Stimulated activated CD4-positive, alpha-beta T cell treated with anti-CD3 and anti-CD28 coated beads, Interleukin-1b, Interleukin-23, amount 100 ng/mL, for 48 hours (primary cell): ENCODE results near the gene LRRC74B.
"Not testable (repeated sequence)": the region's sequence is repeated elsewhere in the genome, so short reads cannot be mapped to it uniquely, and the experiment has no call there.

Experiments used
- DNase-seq: peaks from one replicate; pipeline ENCODE4 v3.0.0-alpha.2; 2020

Gene LRRC74B, protein sequence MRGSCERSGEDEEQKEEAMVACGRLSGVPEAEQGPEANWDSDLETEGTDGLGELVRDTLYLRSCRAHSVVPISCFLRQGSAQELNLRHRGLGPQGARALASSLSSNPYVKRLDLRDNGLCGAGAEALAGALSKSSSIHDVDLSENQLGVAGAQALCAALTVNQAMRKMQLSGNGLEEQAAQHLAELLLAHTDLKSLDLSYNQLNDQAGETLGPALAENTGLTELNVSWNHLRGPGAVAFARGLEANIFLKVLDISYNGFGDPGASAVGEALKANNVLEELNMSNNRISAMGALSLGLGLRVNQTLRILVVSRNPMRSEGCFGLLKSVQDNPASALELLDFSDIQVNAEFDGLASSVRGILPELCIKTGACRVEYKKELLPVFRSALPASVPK

DNA sequence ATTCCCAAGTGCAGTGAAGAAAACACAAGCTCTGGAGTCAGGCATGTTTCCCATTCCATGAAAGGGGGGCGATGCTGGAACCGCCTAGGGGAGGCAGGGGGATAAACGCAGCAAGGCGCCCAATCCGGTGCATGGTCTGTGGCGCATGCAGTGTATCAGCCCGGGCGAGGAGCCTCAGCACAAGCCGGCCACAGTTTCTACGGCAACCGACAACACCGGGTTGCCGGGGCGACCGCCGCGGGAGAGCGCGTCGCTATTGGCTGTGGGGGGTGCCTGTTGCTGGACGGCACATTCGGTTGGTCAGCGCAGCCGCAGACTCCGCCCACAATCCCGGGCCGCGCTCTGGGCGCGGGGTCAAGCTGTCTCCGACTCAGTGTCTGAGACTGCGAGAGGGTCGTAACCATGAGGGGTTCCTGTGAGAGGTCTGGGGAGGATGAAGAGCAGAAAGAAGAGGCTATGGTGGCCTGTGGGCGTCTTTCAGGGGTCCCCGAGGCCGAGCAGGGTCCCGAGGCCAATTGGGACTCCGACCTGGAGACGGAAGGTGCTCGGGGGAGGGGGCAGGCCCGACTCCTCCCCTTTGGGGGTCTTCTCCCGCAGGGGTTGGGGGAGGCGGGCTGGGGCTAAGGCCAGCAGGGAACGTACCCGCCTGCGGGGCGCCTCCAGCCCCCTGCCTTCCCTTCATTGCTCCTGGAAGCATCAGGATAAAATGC lies at the start of gene LRRC74B:
Gene LRRC74B (plus strand): TSS at position 362 of the 710 bp plus-strand sequence. CDS start 41 bp downstream, at position 403.
- peak; percentile 77 for DNase-seq

DNA sequence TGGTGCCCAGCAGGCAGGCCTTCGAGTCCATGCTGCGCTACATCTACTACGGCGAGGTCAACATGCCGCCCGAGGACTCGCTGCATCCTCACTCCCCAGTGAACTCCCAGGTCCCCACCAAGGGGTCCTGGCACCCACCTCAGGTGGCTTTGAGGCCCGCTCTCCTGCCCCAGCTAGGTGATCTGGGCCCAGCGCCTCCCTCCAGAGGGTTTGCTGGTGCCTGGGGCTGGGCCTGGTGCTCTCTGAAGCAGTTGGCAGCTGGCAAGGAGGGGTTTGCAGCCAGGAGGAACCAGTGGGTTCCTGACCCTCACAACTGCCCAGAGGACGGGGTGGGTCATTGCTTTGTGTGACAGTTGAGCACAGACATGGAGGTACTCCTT lies 49.7 kb upstream of the LRRC74B start:
- DNase-seq = no peak

DNA sequence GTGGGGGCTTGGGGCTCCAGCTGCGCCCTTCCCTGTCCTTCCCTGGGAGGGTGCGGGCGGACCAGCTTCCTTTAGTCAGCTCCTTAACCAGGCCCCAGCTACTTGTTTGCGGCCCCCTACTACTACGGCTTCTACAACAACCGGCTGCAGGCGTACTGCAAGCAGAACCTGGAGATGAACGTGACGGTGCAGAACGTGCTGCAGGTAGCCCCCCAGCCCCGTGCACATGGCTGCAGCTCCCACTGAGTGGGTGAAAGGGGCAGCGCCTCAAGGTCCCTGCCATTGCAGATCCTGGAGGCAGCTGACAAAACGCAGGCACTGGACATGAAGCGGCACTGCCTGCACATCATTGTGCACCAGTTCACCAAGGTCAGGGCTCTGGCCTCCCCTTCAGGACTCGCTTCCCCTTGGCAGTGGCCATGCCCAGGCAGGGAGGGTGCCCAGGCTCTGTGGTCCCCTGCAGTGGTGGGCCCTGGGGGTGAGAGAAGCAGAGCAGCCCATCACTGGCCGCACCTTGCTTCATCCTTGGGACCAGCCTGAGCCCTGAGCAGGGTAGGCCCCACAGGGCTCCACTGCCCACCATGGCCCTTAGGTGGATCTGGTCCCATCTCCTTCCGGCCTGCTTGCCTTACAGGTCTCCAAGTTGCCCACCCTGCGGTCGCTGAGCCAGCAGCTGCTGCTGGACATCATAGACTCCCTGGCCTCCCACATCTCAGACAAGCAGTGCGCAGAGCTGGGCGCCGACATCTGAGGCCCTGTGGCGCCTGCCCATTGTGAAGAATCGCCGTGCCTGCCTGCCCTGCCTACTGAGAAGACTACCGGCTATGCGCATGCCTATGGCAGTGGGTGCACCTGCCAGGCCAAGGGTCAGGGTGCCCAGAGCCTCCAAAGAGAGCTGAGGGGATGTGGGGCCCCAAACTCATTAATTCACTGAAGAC lies 48.9 kb upstream of the LRRC74B start:
- DNase-seq = no peak

DNA sequence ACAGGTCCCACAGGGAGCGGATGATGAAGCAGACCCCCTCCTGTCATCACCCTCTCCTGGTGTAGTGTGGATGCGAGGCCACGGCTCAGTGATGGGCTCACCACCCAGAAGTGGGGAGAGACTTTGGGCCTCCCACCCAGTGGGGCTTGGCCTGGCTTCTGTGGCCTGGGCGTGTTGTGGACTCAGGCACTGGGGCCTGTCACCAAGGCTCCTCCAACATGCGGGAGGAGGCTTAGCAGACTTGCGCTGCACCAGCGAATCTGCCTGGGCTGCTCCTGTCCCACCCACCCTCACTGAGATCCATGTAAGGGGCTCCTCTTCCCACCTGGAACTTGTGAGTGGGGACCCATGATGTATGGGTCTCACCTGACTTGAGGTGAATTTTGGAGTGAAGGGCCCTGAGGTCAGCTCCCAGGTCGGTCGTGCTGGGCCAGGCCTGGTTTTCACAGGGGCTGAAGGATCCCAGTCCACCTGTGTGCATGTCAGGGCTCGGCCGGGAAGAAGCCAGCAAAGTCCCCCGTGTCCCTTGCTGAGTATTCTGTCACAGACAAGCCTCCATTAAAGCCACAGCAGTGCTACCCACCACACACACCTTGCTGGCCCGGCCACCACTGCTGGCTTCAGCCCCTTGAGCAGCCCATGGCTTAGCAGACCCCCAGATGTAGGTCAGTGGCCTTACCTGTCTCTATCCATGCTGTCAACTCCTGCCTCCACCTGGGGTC lies 48.0 kb upstream of the LRRC74B start:
- DNase-seq = no peak

- no peak for DNase-seq
Measured at GRCh38 chr22:20998411-20999336, 47.1 kb upstream of the LRRC74B start.

DNA sequence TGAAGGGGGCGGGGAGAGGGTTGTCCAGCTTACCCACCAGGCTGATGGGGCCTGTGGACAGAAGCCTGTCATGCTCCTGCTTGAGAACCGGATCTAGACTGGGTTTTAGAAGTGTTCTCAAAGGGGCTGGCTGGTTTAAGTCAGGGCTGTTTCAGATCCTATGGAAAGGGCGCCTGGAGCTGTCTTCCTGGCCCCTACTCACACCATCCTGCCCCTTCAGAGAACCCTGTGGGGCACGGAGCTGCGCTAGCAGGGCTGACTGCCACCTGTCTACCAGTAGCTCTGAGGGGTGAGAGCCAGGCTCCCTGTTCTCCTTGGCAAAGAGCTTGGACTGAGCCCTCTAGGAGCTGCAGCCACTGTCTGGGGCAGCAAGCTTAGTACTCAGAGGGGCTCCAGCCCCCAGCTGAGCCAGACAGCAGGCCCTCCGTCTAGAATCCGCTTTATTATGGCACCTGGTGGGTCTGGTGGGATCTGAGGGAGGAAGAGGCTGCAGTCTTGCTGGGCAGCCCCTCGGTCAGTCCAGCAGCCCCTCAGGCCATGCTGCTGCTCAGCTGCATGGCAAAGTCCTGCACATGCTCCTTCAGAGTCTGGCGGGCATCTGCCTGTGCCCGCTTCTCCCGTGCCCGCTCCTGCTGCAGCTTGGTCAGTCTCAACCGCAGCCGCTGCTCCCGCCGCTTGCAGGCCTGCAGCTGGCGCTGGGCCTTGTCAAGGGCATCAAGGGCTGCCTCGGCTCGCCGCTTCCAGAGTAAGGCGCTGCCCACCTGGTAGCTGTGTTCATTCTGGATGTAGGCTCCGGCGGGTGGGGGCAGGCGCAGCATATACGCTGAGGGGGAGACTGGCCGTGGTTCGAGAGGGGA lies 46.2 kb upstream of the LRRC74B start:
- DNase-seq = no peak

DNA sequence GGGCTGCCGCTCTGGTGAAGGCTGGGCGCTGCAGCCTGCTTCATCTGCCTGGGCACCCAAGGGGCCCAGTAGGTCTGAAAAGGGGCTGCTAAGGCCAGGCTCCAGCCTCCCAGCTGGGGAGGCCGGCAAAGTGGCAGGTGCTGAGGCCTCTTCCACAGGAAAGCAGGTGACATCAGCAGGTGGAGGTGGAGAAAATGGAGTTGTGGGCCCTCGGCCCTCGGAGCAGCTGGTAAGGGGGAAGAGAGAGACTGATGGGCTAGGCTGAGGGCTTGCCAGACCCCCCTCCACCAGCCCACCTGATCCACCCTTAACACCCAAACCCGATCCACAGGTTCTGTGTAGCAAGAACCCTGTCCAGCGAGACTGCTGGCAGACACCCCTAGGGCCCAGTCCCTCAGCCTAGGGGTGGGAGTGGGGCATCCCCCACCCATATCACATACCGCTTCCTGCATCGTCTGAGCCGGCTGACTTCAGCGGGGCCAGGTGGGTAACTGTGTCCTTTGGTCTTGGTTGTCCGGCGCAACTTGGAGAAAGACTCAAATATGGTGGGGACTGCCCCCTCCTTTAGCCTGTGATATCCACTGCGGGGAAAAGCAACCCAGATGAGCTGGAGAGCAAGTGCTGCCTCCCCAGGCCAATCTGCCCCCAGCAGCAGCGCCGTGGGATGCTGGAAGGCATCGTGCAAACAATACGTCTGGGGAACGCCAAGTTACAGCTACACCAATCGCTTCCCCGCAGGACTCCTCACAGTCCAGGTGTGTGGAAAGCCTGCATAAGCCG lies 45.3 kb upstream of the LRRC74B start:
- DNase-seq = no peak

DNA sequence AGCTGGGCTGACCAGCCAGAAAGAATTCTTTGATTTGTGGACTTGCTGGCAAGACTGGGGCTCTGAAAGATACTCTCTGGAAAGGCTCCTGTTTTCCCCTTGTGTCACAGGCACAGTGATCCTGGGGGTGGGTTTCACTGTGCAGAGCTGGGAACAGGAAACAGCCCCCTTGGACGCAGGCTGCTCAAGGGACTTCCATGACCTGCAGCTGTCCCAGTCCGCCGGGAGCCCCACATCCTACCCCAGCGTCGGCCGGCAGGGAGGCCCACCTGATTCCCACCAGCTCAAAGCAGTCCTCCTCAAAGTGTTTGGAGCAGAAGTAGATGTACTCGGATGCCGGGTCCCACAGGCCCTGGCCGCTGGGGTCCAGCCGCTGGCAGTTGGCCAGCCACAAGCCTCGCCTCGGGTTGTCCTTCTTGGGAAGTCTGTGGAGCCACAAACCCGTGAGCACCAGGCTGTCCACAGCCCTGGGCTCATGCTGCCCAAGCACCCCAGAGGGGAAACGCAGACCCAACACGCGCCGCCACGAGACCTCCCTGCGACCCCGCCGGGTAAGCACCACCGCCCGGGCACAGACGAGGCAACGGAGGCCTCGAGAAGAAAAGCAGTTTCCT lies 44.7 kb upstream of the LRRC74B start:
- no peak for DNase-seq

DNA sequence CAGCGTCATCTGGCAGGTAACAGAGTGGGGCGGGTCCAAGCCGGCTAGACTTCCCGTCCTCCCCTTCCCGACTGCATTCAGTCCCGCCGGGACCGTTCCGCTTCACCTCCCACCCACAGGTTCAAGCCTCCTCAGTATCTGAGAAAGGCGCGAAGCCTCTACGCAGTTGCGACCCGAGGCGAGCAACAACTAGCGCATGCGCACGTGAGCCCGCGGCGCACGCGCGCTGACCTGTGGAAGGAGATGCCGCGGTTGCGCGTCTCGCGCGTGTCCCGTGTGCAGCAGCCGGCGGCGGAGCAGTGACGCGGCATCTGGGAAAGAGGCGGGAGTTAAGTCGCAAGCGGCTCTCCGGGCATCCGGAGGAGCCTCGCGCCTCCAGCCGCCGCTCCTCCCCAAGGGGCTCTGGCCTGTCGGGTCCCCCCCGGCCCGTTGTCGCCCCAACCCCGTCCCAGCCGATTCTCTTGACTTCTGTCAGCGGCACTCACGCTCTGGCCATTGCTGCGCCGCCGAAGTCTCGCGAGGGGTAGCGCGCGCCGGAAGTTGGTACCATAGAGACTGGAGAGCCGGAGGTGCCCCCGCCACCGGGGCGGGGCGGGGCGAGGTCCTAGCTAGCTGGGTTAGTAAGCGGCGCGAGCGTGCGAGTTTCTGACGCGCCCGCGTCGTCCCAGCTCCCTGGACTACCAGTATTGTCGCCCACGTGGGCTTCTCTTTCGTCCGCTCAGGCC lies 44.0 kb upstream of the LRRC74B start, which contains the start of gene THAP7:
Gene THAP7 (minus strand): TSS at position 518 of the 725 bp plus-strand sequence. CDS start 207 bp downstream, at position 311.
- DNase-seq = peak; percentile 97

GRCh38 chr22:21003782-21004181 lies 42.0 kb upstream of the LRRC74B start:
- DNase-seq = no peak

DNA sequence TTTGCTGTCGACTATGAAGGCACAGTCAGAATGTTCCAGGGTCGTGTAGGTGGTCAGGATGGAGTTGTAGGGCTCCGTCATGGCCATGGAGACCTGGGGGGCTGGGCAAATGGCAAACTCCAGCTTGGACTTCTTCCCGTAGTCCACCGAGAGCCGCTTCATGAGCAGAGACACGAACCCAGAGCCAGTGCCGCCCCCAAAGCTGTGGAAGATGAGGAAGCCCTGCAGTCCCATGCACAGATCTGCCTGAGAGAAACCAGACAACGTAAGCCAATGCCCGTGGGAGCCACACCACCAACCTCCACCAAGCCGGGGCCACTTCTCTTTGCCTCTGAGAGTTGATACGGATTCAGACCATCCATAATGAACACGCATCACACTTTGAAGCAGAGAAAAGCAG lies 36.5 kb upstream of the LRRC74B start:
- DNase-seq = not testable (repeated sequence)

- no peak for DNase-seq
Measured at GRCh38 chr22:21009638-21010425, 35.9 kb upstream of the LRRC74B start.

DNA sequence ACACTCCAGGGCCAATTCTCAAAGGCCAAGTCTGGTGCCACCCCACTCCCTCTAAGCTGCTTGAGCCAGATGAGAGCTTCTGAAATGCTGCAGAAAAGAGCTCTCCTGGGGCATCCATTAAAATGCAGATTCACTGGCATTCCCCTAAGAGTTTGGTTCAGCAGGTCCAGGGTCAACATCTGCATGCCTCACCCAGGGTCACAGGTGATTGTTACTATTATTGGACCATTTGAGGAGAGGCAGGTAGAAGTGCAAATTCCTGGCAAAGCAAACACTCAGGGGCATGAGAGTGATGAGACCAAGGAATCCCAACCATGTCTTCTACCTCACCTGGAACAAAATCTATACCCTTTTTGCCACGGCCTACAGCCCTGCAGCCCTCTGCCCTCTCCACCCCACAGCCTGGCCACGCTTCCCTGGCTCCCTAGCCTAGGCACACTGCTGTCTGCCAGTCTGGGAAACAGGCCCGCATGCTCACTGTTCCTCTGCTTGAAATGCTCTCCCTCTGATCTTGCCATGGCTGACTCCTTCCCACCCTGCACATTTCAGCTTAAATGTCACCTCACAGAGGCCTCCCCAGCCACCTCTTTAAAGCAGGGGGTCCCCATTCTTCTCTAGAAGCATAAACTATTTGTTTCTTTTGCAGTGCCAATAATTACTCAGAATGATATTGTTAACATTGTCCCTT lies 35.2 kb upstream of the LRRC74B start:
- no peak for DNase-seq

- no peak for DNase-seq
Measured at GRCh38 chr22:21012446-21013407, 33.0 kb upstream of the LRRC74B start.

DNA sequence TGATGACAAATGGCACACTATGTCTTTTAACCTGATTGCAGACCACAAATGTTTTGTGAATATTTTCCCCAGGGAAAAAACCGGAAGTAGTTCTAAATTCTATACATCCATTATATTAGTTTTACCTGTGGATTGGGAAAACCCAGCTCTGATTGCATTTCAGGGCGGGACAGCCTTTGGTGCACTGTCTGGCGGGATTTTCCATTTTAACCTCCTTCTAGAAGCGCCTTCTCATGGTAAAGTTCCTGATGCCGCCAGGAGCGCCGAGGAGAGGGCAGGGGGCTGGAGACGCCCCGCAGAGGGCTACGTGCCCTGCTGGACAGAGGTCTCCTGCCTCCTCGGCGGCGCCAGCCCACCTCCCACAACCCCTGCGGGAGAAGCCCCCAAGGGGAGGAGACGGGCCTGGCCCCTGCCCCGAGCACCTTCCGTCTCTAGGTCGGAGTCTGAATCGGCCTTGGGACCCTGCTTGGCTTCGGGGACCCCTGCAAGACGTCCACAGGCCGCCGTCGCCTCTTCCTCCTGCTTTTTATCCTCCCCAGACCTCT lies 32.0 kb upstream of the LRRC74B start:
- no peak for DNase-seq
